PFSK-1 (cell line): ENCODE results near the gene MAST1.

Experiments used
- FOXP2 ChIP-seq: optimal IDR thresholded peaks from 2 replicates; pipeline ENCODE3; 2011; ENCODE audit warnings: borderline replicate concordance, control low read depth, inconsistent platforms; ENCODE audit not compliant: insufficient read depth; ENCODE audit errors: extremely low read length, extremely low read depth
- POLR2AphosphoS5 ChIP-seq: IDR thresholded peaks from 2 replicates; pipeline ENCODE4 v1.6.1; 2012; ENCODE audit warnings: low read depth, mild to moderate bottlenecking, control low read depth, low read length, moderate library complexity
- TAF1 ChIP-seq: IDR thresholded peaks from 2 replicates; pipeline ENCODE4 v1.6.1; 2012; ENCODE audit warnings: low read length, control low read depth, borderline replicate concordance; ENCODE audit not compliant: insufficient read depth
- TF ChIP-seq, protein P1 (sequence below), 2 experiments: IDR thresholded peaks; 2 replicates each; pipeline versions ENCODE4 v1.6.1 to v1.8.0; 2011 to 2012; ENCODE audit warnings: low read depth in 2 of 2, low read length in 2 of 2, control low read depth in 1 of 2, inconsistent platforms in 1 of 2, mild to moderate bottlenecking in 1 of 2, moderate library complexity in 1 of 2; ENCODE audit not compliant: insufficient read depth in 1 of 2

DNA sequence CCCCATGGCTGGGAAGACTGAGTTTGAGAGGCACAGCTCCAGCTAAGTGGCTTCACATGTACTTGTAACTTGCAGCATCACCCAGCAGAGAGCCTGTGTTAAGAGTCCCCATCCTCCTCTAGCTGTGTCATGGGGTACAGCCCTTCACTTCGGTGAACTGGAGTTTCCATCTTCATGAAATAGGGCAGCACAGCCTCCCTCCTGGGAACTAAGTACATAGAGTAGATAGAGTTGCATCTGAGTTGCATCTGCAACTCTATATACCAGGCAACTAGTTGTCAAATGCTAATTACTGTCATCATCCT is 37.9 kb upstream of the MAST1 start:
- TF ChIP-seq TAF1 (no peak), POLR2AphosphoS5 (no peak), FOXP2 (no peak)
- TF ChIP-seq, protein P1, sequence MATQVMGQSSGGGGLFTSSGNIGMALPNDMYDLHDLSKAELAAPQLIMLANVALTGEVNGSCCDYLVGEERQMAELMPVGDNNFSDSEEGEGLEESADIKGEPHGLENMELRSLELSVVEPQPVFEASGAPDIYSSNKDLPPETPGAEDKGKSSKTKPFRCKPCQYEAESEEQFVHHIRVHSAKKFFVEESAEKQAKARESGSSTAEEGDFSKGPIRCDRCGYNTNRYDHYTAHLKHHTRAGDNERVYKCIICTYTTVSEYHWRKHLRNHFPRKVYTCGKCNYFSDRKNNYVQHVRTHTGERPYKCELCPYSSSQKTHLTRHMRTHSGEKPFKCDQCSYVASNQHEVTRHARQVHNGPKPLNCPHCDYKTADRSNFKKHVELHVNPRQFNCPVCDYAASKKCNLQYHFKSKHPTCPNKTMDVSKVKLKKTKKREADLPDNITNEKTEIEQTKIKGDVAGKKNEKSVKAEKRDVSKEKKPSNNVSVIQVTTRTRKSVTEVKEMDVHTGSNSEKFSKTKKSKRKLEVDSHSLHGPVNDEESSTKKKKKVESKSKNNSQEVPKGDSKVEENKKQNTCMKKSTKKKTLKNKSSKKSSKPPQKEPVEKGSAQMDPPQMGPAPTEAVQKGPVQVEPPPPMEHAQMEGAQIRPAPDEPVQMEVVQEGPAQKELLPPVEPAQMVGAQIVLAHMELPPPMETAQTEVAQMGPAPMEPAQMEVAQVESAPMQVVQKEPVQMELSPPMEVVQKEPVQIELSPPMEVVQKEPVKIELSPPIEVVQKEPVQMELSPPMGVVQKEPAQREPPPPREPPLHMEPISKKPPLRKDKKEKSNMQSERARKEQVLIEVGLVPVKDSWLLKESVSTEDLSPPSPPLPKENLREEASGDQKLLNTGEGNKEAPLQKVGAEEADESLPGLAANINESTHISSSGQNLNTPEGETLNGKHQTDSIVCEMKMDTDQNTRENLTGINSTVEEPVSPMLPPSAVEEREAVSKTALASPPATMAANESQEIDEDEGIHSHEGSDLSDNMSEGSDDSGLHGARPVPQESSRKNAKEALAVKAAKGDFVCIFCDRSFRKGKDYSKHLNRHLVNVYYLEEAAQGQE (IDR thresholded peaks at IDR 0.05; ENCODE audit: insufficient read depth in 1 of 2, low read depth in 2 of 2, low read length in 2 of 2), result no peak
